Naive B cell (primary cell): ENCODE data around the gene PTK6. TPM values are rescaled to one million over a fixed set of nuclear protein-coding genes. Genes with fewer than 3 reads are reported as not detected.

Experiments
- ATAC-seq, 2 donors: fragments of 150-1000 bp; cut with Tn5 transposase; 2 replicates each; pipeline ENCODE4 v1.10.0; 2021; ENCODE audit warnings: low read depth in 2 of 2, mild to moderate bottlenecking in 2 of 2, moderate library complexity in 2 of 2
- DNase-seq: peaks from one replicate; pipeline ENCODE4 v3.0.0; 2022
- H3K27ac Mint-ChIP-seq, 6 donors: one replicate each; pipeline ENCODE4 v1.8.0; 2020 to 2022; ENCODE audit warnings: mild to moderate bottlenecking in 6 of 6, mixed read lengths in 6 of 6, moderate library complexity in 5 of 6, inconsistent platforms in 2 of 6
- H3K27me3 Mint-ChIP-seq, 3 donors: one replicate each; pipeline ENCODE4 v1.8.0; 2021 to 2022; ENCODE audit warnings: mixed read lengths in 3 of 3, mild to moderate bottlenecking in 1 of 3
- H3K36me3 Mint-ChIP-seq, 2 donors: one replicate each; pipeline ENCODE4 v1.8.0; 2020 to 2022; ENCODE audit warnings: mixed read lengths in 2 of 2, inconsistent platforms in 1 of 2, mild to moderate bottlenecking in 1 of 2
- H3K4me1 Mint-ChIP-seq, 3 donors: one replicate each; pipeline ENCODE4 v1.8.0; 2020 to 2022; ENCODE audit warnings: mixed read lengths in 3 of 3, inconsistent platforms in 1 of 3, mild to moderate bottlenecking in 1 of 3, moderate library complexity in 1 of 3
- H3K4me3 Mint-ChIP-seq, 8 donors: one replicate each; pipeline ENCODE4 v1.8.0; 2020 to 2022; ENCODE audit warnings: mild to moderate bottlenecking in 8 of 8, mixed read lengths in 8 of 8, moderate library complexity in 8 of 8, inconsistent platforms in 2 of 8
- H3K9me3 Mint-ChIP-seq, 7 donors: one replicate each; pipeline ENCODE4 v1.8.0; 2020 to 2022; ENCODE audit warnings: mixed read lengths in 7 of 7, mild to moderate bottlenecking in 5 of 7, inconsistent platforms in 2 of 7, moderate library complexity in 1 of 7
- polyA plus RNA-seq, 6 donors: library from polyadenylated mRNA; unstranded; fragments of 300-500 nt; fragmentation: Illumina TruSeq; gene quantifications; one replicate each; pipeline ENCODE4 v1.2.3, GENCODE V29; 2021; ENCODE audit warnings: low read depth in 6 of 6

PTK6 gene
- polyA plus RNA-seq, 6 donors from 2014 or later: 0.10 to 1.3 (median 0.51) TPM

- no peaks in the 10 kb centered on the region for H3K27me3 Mint-ChIP-seq
- H3K9me3 Mint-ChIP-seq: peaks cover 0 to 2% (median 0%) of the 10 kb centered on the region in 7 donors
- peak overlapping the region in 1 of 6 donors; percentile 62 for H3K27ac Mint-ChIP-seq
- ATAC-seq (no peak), DNase-seq (no peak)
- H3K4me1 Mint-ChIP-seq: peaks cover 8 to 19% (median 17%) of the 10 kb centered on the region in 3 donors
- H3K36me3 Mint-ChIP-seq: peaks cover 0 to 6% of the 10 kb centered on the region in 2 donors
- H3K4me3 Mint-ChIP-seq: no peak overlapping the region
Measured at GRCh38 chr20:63558804-63559484, 21.8 kb upstream of the PTK6 start.

GRCh38 chr20:63557481-63557891, 20.3 kb upstream of the PTK6 start:
- Mint-ChIP-seq H3K27ac (peak overlapping the region in 2 of 6 donors; percentile 63 to 74), H3K4me1 (peaks cover 14 to 31% (median 27%) of the 10 kb centered on the region in 3 donors), H3K9me3 (peaks cover 0 to 2% (median 0%) of the 10 kb centered on the region in 7 donors), H3K4me3 (peak overlapping the region in 3 of 8 donors; percentile 32 to 48 (median 42)), H3K27me3 (no peaks in the 10 kb centered on the region), H3K36me3 (peaks cover 0 to 6% of the 10 kb centered on the region in 2 donors)
- ATAC-seq: no peak
- DNase-seq: no peak

GRCh38 chr20:63556873-63557478, 19.8 kb upstream of the PTK6 start:
- DNase-seq: no peak
- no peak for ATAC-seq
- H3K4me1 Mint-ChIP-seq: peaks cover 18 to 36% (median 32%) of the 10 kb centered on the region in 3 donors
- no peaks in the 10 kb centered on the region for H3K27me3 Mint-ChIP-seq
- peak overlapping the region in 3 of 6 donors; percentile 63 to 74 (median 71) for H3K27ac Mint-ChIP-seq
- H3K9me3 Mint-ChIP-seq: peaks cover 0 to 2% (median 0%) of the 10 kb centered on the region in 7 donors
- H3K4me3 Mint-ChIP-seq: peak overlapping the region in 5 of 8 donors; percentile 5 to 48 (median 42)
- H3K36me3 Mint-ChIP-seq: peaks cover 0 to 6% of the 10 kb centered on the region in 2 donors

- peaks cover 0 to 6% of the 10 kb centered on the region in 2 donors for H3K36me3 Mint-ChIP-seq
- H3K9me3 Mint-ChIP-seq: peaks cover 0 to 2% (median 0%) of the 10 kb centered on the region in 7 donors
- H3K27ac Mint-ChIP-seq: peak overlapping the region in 2 of 6 donors; percentile 89 to 96
- no peaks in the 10 kb centered on the region for H3K27me3 Mint-ChIP-seq
- ATAC-seq (no peak), DNase-seq (no peak)
- H3K4me1 Mint-ChIP-seq: peaks cover 23 to 41% (median 38%) of the 10 kb centered on the region in 3 donors
- peak overlapping the region in 4 of 8 donors; percentile 3 to 57 (median 32) for H3K4me3 Mint-ChIP-seq
Measured at GRCh38 chr20:63555661-63556381, 18.6 kb upstream of the PTK6 start.

- H3K4me1 Mint-ChIP-seq: peaks cover 25 to 52% (median 40%) of the 10 kb centered on the region in 3 donors
- ATAC-seq (peak; percentile 17 to 34), DNase-seq (peak; percentile 60)
- H3K9me3 Mint-ChIP-seq: no peaks in the 10 kb centered on the region
- peak overlapping the region; percentile 88 to 98 (median 96) for H3K27ac Mint-ChIP-seq
- no peaks in the 10 kb centered on the region for H3K36me3 Mint-ChIP-seq
- H3K4me3 Mint-ChIP-seq: peak overlapping the region; percentile 79 to 94 (median 90)
- H3K27me3 Mint-ChIP-seq: peaks cover 0 to 6% (median 0%) of the 10 kb centered on the region in 3 donors
Measured at GRCh38 chr20:63554361-63555278, 17.4 kb upstream of the PTK6 start.

GRCh38 chr20:63553933-63554290, 16.7 kb upstream of the PTK6 start, which contains the start of gene FNDC11:
FNDC11 (plus strand) TSS chr20:63554159; CDS start chr20:63555664, 1,505 bp downstream.
- Mint-ChIP-seq H3K36me3 (no peaks in the 10 kb centered on the region), H3K9me3 (no peaks in the 10 kb centered on the region), H3K27me3 (peaks cover 0 to 6% (median 0%) of the 10 kb centered on the region in 3 donors), H3K4me1 (peaks cover 30 to 57% (median 47%) of the 10 kb centered on the region in 3 donors), H3K4me3 (peak within 1 kb of the TSS; percentile 79 to 94 (median 90)), H3K27ac (peak within 1 kb of the TSS; percentile 96 to 98 (median 97))
- ATAC-seq (peak; percentile 52 to 57), DNase-seq (peak; percentile 74)

GRCh38 chr20:63553251-63553932, 16.2 kb upstream of the PTK6 start:
- Mint-ChIP-seq H3K4me1 (peaks cover 34 to 61% (median 52%) of the 10 kb centered on the region in 3 donors), H3K27ac (peak overlapping the region; percentile 82 to 98 (median 97)), H3K4me3 (peak overlapping the region; percentile 79 to 94 (median 88)), H3K36me3 (no peaks in the 10 kb centered on the region), H3K27me3 (peaks cover 0 to 6% (median 0%) of the 10 kb centered on the region in 3 donors), H3K9me3 (no peaks in the 10 kb centered on the region)
- DNase-seq: peak; percentile 87
- peak; percentile 43 to 52 for ATAC-seq

GRCh38 chr20:63552481-63553249, 15.5 kb upstream of the PTK6 start:
- Mint-ChIP-seq H3K27me3 (peaks cover 0 to 6% (median 0%) of the 10 kb centered on the region in 3 donors), H3K9me3 (no peaks in the 10 kb centered on the region), H3K36me3 (no peaks in the 10 kb centered on the region), H3K4me3 (peak overlapping the region; percentile 79 to 94 (median 86)), H3K27ac (peak overlapping the region; percentile 82 to 98 (median 97)), H3K4me1 (peaks cover 34 to 61% (median 53%) of the 10 kb centered on the region in 3 donors)
- ATAC-seq (peak; percentile 61 to 62), DNase-seq (peak; percentile 78)

- DNase-seq: no peak
- Mint-ChIP-seq H3K36me3 (no peaks in the 10 kb centered on the region), H3K4me3 (peak overlapping the region in 1 of 8 donors; percentile 34), H3K27ac (peak overlapping the region in 3 of 6 donors; percentile 66 to 97 (median 90)), H3K27me3 (peaks cover 0 to 6% (median 0%) of the 10 kb centered on the region in 3 donors), H3K9me3 (no peaks in the 10 kb centered on the region), H3K4me1 (peaks cover 33 to 62% (median 53%) of the 10 kb centered on the region in 3 donors)
- ATAC-seq: no peak
Measured at GRCh38 chr20:63551068-63551467, 13.9 kb upstream of the PTK6 start.

GRCh38 chr20:63549679-63550282, 12.6 kb upstream of the PTK6 start:
- Mint-ChIP-seq H3K27me3 (peaks cover 0 to 6% (median 0%) of the 10 kb centered on the region in 3 donors), H3K4me1 (peaks cover 42 to 68% (median 66%) of the 10 kb centered on the region in 3 donors), H3K4me3 (peak overlapping the region in 3 of 8 donors; percentile 39 to 84 (median 50)), H3K9me3 (no peaks in the 10 kb centered on the region), H3K36me3 (no peaks in the 10 kb centered on the region), H3K27ac (peak overlapping the region in 4 of 6 donors; percentile 20 to 79 (median 56))
- ATAC-seq: no peak
- no peak for DNase-seq

GRCh38 chr20:63549019-63549418, 11.8 kb upstream of the PTK6 start:
- Mint-ChIP-seq H3K4me1 (peaks cover 46 to 63% (median 61%) of the 10 kb centered on the region in 3 donors), H3K27me3 (peaks cover 0 to 6% (median 0%) of the 10 kb centered on the region in 3 donors), H3K4me3 (peak overlapping the region in 2 of 8 donors; percentile 39 to 42), H3K9me3 (no peaks in the 10 kb centered on the region), H3K36me3 (no peaks in the 10 kb centered on the region), H3K27ac (peak overlapping the region in 2 of 6 donors; percentile 51 to 79)
- ATAC-seq (no peak), DNase-seq (no peak)
